LNCAP (cell line): ENCODE data around the gene CHIA.

Source experiments
- TF ChIP-seq, protein P1 (sequence below): fragments of 450-650 bp; IDR thresholded peaks from 2 replicates; pipeline ENCODE4 v1.5.1; 2017; ENCODE audit warnings: mild to moderate bottlenecking

The CHIA gene

DNA sequence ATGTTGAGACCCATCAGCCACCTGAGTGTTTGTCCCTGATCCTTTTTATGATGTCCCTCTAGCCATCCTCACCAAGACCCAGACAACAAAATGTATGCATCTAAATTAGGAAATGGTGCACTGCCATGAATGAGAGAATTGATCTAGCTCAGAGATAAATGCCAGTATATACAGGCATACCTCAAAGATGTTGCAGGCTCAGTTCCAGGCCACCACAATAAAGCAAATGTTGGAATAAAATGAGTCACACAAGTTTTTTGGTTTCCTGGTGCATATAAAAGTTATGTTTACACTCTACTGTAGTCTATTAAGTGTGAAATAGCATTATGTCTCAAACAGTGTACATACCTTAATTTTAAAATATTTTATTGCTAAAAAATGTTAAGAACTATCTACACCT lies 63.9 kb downstream of the CHIA start:
- TF ChIP-seq, protein P1, sequence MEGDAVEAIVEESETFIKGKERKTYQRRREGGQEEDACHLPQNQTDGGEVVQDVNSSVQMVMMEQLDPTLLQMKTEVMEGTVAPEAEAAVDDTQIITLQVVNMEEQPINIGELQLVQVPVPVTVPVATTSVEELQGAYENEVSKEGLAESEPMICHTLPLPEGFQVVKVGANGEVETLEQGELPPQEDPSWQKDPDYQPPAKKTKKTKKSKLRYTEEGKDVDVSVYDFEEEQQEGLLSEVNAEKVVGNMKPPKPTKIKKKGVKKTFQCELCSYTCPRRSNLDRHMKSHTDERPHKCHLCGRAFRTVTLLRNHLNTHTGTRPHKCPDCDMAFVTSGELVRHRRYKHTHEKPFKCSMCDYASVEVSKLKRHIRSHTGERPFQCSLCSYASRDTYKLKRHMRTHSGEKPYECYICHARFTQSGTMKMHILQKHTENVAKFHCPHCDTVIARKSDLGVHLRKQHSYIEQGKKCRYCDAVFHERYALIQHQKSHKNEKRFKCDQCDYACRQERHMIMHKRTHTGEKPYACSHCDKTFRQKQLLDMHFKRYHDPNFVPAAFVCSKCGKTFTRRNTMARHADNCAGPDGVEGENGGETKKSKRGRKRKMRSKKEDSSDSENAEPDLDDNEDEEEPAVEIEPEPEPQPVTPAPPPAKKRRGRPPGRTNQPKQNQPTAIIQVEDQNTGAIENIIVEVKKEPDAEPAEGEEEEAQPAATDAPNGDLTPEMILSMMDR = no peak

DNA sequence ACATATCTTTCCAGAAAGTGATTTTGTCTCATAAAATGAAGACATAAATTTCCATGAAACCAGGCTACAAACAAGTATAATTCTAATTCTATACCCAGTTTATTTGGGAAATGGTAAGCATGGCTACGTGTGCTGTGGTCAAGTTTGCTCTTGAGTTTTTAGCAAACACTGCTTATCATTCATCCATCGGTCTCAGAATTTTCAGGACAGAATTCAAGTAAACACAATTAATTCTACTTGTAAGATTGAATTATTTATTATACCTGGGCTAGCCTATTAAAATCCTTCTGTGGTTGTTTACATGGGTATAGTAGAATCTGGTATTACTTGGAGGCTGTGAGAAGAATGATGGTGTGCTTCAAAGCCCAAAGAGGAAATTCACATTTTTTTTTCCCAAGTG lies 68.3 kb downstream of the CHIA start:
- TF ChIP-seq, protein P1 = no peak

DNA sequence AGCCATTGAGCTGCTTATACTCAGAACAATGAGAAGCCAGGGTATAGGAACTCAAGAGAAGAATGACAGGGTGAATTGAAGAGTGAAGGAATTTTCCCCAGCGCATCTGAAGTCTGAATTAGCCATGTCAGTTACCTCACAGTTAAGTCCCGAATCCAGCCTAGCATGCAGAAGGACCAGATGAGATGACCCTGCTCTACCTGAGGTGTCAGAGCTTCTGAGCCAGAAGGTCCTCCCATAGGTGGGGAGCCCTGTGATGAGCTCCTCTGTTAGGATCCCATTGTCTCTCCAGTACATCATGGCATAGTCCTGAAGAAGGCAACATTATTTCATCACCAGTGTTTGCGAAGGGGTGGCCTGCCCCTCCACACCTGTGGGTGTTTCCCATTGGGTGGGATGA lies 68.7 kb downstream of the CHIA start:
- TF ChIP-seq, protein P1 = no peak

DNA sequence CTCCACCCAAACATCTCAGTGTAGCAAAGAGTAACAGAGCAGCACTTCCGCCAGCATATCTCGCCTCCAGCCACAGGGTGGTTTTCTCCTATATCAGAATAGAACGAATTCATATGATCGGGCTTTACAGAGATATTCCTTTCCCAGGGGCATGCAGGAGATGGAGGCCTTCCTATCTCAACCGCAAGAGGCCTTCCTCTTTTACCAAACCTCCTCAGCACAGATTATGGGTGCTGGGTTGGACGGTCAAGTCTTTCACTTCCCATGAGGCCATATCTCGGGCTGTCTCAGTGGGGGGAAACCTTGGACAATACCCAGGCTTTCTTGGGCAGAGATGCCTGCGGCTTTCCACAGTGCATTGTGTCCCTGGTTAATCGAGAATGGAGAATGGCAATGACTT lies 71.1 kb downstream of the CHIA start:
- TF ChIP-seq, protein P1 = no peak

DNA sequence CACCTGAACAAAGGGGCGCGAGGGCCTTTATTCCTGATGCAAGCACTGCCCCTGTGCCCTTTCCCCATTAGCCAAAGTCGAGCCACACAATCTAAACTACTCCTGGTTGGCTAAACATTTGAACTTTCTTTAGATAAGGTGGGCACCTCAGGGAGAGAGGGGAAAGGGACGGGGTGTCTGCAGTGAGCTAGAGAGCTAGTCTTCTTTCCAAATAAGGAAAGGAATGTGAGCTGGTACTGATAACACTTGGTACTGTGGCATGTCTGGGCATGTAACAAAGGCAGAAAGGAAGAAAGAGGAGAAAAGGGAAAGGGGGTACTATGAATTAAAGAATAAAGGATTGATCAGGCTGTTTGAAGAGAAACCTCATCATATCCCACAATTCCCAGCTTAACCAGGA lies 74.0 kb downstream of the CHIA start:
- TF ChIP-seq, protein P1 = no peak

DNA sequence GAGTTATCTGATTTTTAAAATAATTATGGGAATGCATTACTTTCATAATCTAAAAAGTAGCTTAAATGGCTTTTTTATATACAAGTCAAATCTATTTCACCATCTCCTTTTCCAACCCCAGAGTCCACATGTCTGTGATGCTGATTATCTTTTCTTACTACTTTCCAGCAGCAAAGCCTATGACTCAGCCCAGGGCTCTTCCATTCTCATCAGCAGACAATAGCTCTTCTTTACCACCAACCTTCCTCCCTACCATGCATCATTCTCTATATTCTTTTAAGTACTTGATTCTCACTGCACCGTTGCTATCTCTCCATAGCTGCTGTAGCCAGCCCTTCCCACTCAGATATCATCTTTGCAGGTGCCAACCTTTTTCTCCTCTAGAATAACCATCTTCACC lies 75.6 kb downstream of the CHIA start:
- TF ChIP-seq, protein P1 = no peak

DNA sequence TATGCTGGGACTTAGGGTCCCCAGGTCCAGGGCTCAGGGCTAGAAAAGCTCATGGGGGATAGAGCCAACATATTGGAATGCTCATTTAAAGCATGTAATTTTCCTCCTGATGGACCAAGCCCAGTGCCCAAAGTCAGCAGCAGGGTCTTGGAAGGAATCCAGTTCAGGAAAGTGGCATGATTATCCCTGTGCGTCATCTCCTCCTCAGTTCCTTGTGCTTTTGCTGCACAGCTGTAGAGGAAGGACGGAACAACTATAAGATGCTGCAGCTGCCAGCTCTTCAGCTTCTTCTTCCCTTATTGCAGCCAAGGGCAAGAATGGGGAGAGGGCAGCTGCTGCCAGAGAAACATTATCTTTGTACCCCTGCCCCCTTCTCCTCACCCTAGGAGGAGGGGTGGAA lies 78.5 kb downstream of the CHIA start:
- TF ChIP-seq, protein P1 = no peak

DNA sequence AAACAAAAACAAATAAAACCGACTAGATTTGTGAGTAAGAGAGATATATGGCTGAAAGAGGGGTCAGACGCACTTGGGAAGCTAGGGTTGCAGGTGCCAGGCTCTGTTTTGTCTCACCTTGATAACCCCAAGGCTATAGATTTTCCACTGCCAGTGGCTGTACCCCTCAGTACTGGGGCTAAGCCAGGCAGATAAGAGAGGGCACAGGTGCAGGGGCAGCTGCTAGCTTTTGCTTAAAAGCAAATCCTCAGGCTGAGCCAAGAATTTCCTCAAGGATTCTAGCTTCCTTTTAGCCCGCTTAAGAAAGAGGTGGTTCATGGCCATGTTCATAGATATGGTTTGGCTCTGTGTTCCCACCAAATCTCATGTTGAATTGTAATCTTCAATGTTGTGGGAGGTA lies 79.0 kb downstream of the CHIA start:
- TF ChIP-seq, protein P1 = no peak
